Measurements from ENCODE around the gene GSTO2. TPM values are rescaled to one million over a fixed set of nuclear protein-coding genes. Genes with fewer than 3 reads are reported as not detected.
"Not testable (repeated sequence)": the region's sequence is repeated elsewhere in the genome, so short reads cannot be mapped to it uniquely, and the experiment has no call there.

Gene GSTO2
- total RNA-seq, 1 donor from 2014 or later, result 1.2 TPM

DNA sequence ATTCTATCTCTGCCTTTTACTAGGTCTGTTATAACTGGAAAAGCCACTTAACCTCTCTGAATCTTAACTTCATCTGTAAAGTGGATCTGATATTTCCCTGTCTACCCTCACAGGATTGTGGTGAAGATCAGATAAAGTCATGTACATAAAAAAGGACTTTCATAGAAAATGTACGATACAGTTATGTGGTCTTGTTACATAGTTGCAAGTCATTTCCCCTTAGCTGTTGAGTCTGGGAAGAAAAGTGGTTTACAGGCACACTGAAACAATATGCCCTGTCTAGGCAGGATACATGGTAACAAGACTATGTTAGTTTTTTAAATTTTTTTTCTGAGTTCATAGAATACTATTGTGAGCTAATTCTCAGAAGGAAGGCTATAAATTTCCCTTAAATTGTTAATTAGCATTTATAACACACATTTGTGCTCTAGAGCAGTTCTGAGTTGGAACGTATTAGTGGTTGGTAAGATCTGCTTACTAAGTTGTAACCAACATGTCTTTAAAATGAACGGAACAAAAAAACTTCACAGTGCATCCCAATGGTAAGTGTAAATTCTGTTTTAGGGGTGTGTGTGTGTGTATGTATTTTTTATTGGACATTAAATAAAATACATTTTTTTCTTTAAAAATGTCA is 21.4 kb upstream of the GSTO2 start:
- Histone ChIP-seq H4K20me1 (ENCODE audit: insufficient read depth, low read length) (no peaks in the 10 kb centered on the region), H3K79me2 (ENCODE audit: insufficient read depth, low read length) (no peaks in the 10 kb centered on the region), H3K4me3 (ENCODE audit: insufficient read depth, low read depth, low read length) (no peak overlapping the region), H3K4me2 (ENCODE audit: low read length) (no peak overlapping the region), H3K36me3 (ENCODE audit: insufficient read depth, low read length) (no peaks in the 10 kb centered on the region), H3K27ac (ENCODE audit: low read depth, low read length) (no peak overlapping the region), H2AFZ (ENCODE audit: low read depth, low read length) (no peak overlapping the region), H3K9ac (ENCODE audit: low read length) (no peak overlapping the region), H3K4me1 (ENCODE audit: insufficient read depth, low read length) (no peaks in the 10 kb centered on the region), H3K27me3 (ENCODE audit: insufficient read depth, low read length) (no peaks in the 10 kb centered on the region), H3K9me3 (ENCODE audit: insufficient read depth, low read depth, low read length) (no peaks in the 10 kb centered on the region)
- Mint-ChIP-seq H3K27me3 (ENCODE audit: low read depth, unreplicated experiment) (peaks cover 3% of the 10 kb centered on the region), H3K27ac (ENCODE audit: unreplicated experiment) (no peak overlapping the region), H3K9me3 (ENCODE audit: unreplicated experiment) (peaks cover 10% of the 10 kb centered on the region), H3K36me3 (ENCODE audit: low read depth, unreplicated experiment) (peaks cover 3% of the 10 kb centered on the region), H3K4me1 (ENCODE audit: low read depth, unreplicated experiment) (peaks cover 2% of the 10 kb centered on the region), H3K4me3 (ENCODE audit: unreplicated experiment) (no peak overlapping the region)
- TF ChIP-seq EZH2 (IDR thresholded peaks at IDR 0.05; ENCODE audit: insufficient read depth, low read length), result no peak
- TF ChIP-seq, protein P1, sequence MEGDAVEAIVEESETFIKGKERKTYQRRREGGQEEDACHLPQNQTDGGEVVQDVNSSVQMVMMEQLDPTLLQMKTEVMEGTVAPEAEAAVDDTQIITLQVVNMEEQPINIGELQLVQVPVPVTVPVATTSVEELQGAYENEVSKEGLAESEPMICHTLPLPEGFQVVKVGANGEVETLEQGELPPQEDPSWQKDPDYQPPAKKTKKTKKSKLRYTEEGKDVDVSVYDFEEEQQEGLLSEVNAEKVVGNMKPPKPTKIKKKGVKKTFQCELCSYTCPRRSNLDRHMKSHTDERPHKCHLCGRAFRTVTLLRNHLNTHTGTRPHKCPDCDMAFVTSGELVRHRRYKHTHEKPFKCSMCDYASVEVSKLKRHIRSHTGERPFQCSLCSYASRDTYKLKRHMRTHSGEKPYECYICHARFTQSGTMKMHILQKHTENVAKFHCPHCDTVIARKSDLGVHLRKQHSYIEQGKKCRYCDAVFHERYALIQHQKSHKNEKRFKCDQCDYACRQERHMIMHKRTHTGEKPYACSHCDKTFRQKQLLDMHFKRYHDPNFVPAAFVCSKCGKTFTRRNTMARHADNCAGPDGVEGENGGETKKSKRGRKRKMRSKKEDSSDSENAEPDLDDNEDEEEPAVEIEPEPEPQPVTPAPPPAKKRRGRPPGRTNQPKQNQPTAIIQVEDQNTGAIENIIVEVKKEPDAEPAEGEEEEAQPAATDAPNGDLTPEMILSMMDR (IDR thresholded peaks at IDR 0.05; ENCODE audit: insufficient read depth, low read depth, low read length), result no peak
- FAIRE-seq, result no peak
- DNase-seq (ENCODE audit: low read depth), result no peak

DNA sequence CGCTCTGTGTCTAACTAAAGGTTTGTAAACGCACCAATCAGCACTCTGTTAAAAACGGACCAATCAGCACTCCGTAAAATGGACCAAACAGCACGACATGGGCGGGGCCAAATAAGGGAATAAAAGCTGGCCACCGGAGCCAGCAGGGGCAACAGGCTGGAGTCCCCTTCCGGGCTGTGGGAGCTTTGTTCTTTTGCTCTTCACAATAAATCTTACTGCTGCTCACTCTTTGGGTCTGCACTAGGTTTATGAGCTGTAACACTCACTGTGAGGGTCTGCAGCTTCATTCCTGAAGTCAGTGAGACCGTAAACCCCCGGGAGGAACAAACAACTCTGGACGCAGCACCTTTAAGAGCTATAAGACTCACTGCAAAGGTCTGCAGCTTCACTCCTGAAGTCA is 20.1 kb upstream of the GSTO2 start:
- not testable (repeated sequence) for H3K79me2 ChIP-seq (ENCODE audit: insufficient read depth, low read length); H2AFZ ChIP-seq (ENCODE audit: low read depth, low read length); H4K20me1 ChIP-seq (ENCODE audit: insufficient read depth, low read length); H3K4me3 ChIP-seq (ENCODE audit: insufficient read depth, low read depth, low read length); H3K27me3 Mint-ChIP-seq (ENCODE audit: low read depth, unreplicated experiment); DNase-seq (ENCODE audit: low read depth); FAIRE-seq; H3K36me3 ChIP-seq (ENCODE audit: insufficient read depth, low read length); H3K4me1 ChIP-seq (ENCODE audit: insufficient read depth, low read length); H3K4me2 ChIP-seq (ENCODE audit: low read length); H3K27me3 ChIP-seq (ENCODE audit: insufficient read depth, low read length); H3K9me3 Mint-ChIP-seq (ENCODE audit: unreplicated experiment); H3K27ac Mint-ChIP-seq (ENCODE audit: unreplicated experiment); H3K9me3 ChIP-seq (ENCODE audit: insufficient read depth, low read depth, low read length); H3K9ac ChIP-seq (ENCODE audit: low read length); H3K36me3 Mint-ChIP-seq (ENCODE audit: low read depth, unreplicated experiment); H3K4me3 Mint-ChIP-seq (ENCODE audit: unreplicated experiment); H3K27ac ChIP-seq (ENCODE audit: low read depth, low read length); H3K4me1 Mint-ChIP-seq (ENCODE audit: low read depth, unreplicated experiment)

DNA sequence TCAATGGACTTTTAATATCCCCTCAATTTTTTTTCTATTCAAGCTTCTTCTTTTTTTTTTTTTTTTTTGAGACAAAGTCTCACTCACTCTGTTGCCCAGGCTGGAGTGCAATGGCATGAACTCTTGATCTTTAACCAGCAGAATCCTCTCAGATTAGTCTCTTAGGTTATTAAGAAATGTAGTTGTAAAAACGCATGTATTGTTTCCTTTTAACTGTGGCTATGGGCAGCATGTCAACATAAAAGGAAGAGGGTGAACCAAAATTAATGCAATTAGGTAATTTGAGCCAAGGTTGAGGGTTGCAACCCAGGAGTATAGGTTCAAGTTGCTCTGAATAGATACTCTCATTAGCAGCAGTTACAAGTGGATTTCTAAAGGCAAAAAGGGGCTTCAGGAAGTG is 18.6 kb upstream of the GSTO2 start:
- DNase-seq (ENCODE audit: low read depth) (no peak), FAIRE-seq (no peak)
- H3K36me3 ChIP-seq (ENCODE audit: insufficient read depth, low read length), result no peaks in the 10 kb centered on the region
- no peak overlapping the region for H3K4me3 ChIP-seq (ENCODE audit: insufficient read depth, low read depth, low read length)
- no peak overlapping the region for H3K9ac ChIP-seq (ENCODE audit: low read length)
- H3K27me3 Mint-ChIP-seq (ENCODE audit: low read depth, unreplicated experiment), result no peaks in the 10 kb centered on the region
- no peak overlapping the region for H3K4me2 ChIP-seq (ENCODE audit: low read length)
- H3K27ac ChIP-seq (ENCODE audit: low read depth, low read length), result no peak overlapping the region
- no peaks in the 10 kb centered on the region for H3K9me3 ChIP-seq (ENCODE audit: insufficient read depth, low read depth, low read length)
- H3K36me3 Mint-ChIP-seq (ENCODE audit: low read depth, unreplicated experiment), result peaks cover 5% of the 10 kb centered on the region
- no peaks in the 10 kb centered on the region for H3K27me3 ChIP-seq (ENCODE audit: insufficient read depth, low read length)
- no peak overlapping the region for H2AFZ ChIP-seq (ENCODE audit: low read depth, low read length)
- H3K79me2 ChIP-seq (ENCODE audit: insufficient read depth, low read length), result peaks cover 12% of the 10 kb centered on the region
- H3K9me3 Mint-ChIP-seq (ENCODE audit: unreplicated experiment), result peaks cover 10% of the 10 kb centered on the region
- TF ChIP-seq, protein P1 (IDR thresholded peaks at IDR 0.05; ENCODE audit: insufficient read depth, low read depth, low read length), result no peak
- no peak for TF ChIP-seq EZH2 (IDR thresholded peaks at IDR 0.05; ENCODE audit: insufficient read depth, low read length)
- no peaks in the 10 kb centered on the region for H4K20me1 ChIP-seq (ENCODE audit: insufficient read depth, low read length)
- no peak overlapping the region for H3K27ac Mint-ChIP-seq (ENCODE audit: unreplicated experiment)
- H3K4me1 Mint-ChIP-seq (ENCODE audit: low read depth, unreplicated experiment), result peaks cover 13% of the 10 kb centered on the region
- H3K4me3 Mint-ChIP-seq (ENCODE audit: unreplicated experiment), result no peak overlapping the region
- H3K4me1 ChIP-seq (ENCODE audit: insufficient read depth, low read length), result peaks cover 5% of the 10 kb centered on the region
